ENCODE data around the gene EFNA1. TPM values are rescaled to one million over a fixed set of nuclear protein-coding genes. Genes with fewer than 3 reads are reported as not detected.

Gene EFNA1
- total RNA-seq, 4 donors from 2014 or later, result 125 to 235 (median 185) TPM

- peak; percentile 20 to 75 for DNase-seq (ENCODE audit: low spot score in 2 of 2)
- WGBS, 2 donors, result 65 to 75% methylated on average over 11 of the region's 11 CpGs
- TF ChIP-seq CTCF (IDR thresholded peaks at IDR 0.05) (no peak), POLR2A (IDR thresholded peaks at IDR 0.05) (no peak)
- intact Hi-C loops (cut with DNase I; ENCODE audit: low total_unique reads), result no loop called here
- H3K4me3 ChIP-seq (ENCODE audit: low read depth, poor library complexity, severe bottlenecking), result no peak overlapping the region
These were observed 49.7 kb downstream of the EFNA1 start for GRCh38 chr1:155177192-155177917.

GRCh38 chr1:155177918-155178281, 50.2 kb downstream of the EFNA1 start:
- peak in 1 of 2 donors; percentile 65 for DNase-seq (ENCODE audit: low spot score in 2 of 2)
- no peak overlapping the region for H3K4me3 ChIP-seq (ENCODE audit: low read depth, poor library complexity, severe bottlenecking)
- intact Hi-C loops (cut with DNase I; ENCODE audit: low total_unique reads), result no loop called here
- 89 to 94% methylated on average over 9 of the region's 9 CpGs for WGBS, 2 donors
- TF ChIP-seq CTCF (IDR thresholded peaks at IDR 0.05) (no peak), POLR2A (IDR thresholded peaks at IDR 0.05) (no peak)

GRCh38 chr1:155178441-155179111, 50.9 kb downstream of the EFNA1 start:
- no peak overlapping the region for H3K4me3 ChIP-seq (ENCODE audit: low read depth, poor library complexity, severe bottlenecking)
- intact Hi-C loops (cut with DNase I; ENCODE audit: low total_unique reads), result no loop called here
- DNase-seq (ENCODE audit: low spot score in 2 of 2), result peak in 1 of 2 donors; percentile 84

GRCh38 chr1:155179112-155180031, 51.7 kb downstream of the EFNA1 start:
- peak in 1 of 2 donors; percentile 82 for DNase-seq (ENCODE audit: low spot score in 2 of 2)
- 87% methylated on average over 30 to 31 of the region's 31 CpGs for WGBS, 2 donors
- H3K4me3 ChIP-seq (ENCODE audit: low read depth, poor library complexity, severe bottlenecking), result no peak overlapping the region
- intact Hi-C loops (cut with DNase I; ENCODE audit: low total_unique reads), result no loop called here
- TF ChIP-seq POLR2A (IDR thresholded peaks at IDR 0.05) (no peak), CTCF (IDR thresholded peaks at IDR 0.05) (no peak)

More at GRCh38 chr1:155178441-155179111, 50.9 kb downstream of the EFNA1 start:
- TF ChIP-seq CTCF (IDR thresholded peaks at IDR 0.05), result no peak
- TF ChIP-seq POLR2A (IDR thresholded peaks at IDR 0.05), result no peak
- 81% methylated on average over 30 of the region's 30 CpGs for WGBS, 2 donors

- no peak overlapping the region for H3K4me3 ChIP-seq (ENCODE audit: low read depth, poor library complexity, severe bottlenecking)
- intact Hi-C loops (cut with DNase I; ENCODE audit: low total_unique reads), result no loop called here
- 93 to 94% methylated on average over 18 of the region's 18 CpGs for WGBS, 2 donors
- TF ChIP-seq CTCF (IDR thresholded peaks at IDR 0.05) (no peak), POLR2A (IDR thresholded peaks at IDR 0.05) (no peak)
- DNase-seq (ENCODE audit: low spot score in 2 of 2), result no peak
These were observed 53.8 kb downstream of the EFNA1 start for GRCh38 chr1:155181371-155182051.
